Measurements from ENCODE around the gene MLH1. TPM values are rescaled to one million over a fixed set of nuclear protein-coding genes. Genes with fewer than 3 reads are reported as not detected.

Gene MLH1
- total and polyA plus RNA-seq, 11 donors, result 26.0 to 58.4 (median 50.3) TPM

DNA sequence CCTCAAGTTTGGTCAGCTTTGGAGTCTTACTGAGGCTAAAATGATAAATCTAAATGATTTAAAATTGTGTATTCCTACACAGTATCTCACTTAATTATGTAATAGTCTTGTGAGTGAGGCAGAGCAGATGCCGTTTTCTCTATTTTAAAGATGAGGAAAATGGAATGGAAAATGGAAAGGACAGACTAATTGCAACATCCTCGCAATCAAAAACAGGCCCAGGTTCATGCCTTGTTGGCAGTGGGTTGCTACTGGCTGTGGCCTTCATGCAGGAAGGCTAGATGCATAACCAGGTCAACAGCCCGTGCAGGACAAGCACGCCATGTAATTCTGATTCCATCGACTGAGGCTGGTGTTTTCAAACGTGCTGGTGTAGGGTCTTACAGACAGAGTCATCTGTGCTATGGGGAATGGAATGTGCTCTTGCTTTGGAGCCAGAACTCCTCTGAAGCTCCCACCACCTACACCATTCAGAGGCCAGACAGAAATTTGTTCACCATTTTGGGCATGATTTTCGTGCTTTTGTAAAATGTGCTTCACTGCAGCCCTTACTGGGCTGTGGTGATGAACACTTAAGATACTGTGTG is 37.9 kb downstream of the MLH1 start:
- H3K36me3 ChIP-seq, result peaks cover 0 to 92% (median 61%) of the 10 kb centered on the region in 9 donors
- peaks cover 0 to 10% (median under 1%) of the 10 kb centered on the region in 12 donors for H3K9me3 ChIP-seq
- DNase-seq, result no peak
- H3K4me3 ChIP-seq, result no peak overlapping the region
- peak; percentile 17 to 51 (median 28) for ATAC-seq
- intact Hi-C loops (cut with DNase I), result no loop called here
- 63 to 70% (median 65%) methylated on average over 7 of the region's 7 CpGs for WGBS, 4 donors
- H3K27ac ChIP-seq, result peak overlapping the region; percentile 27 to 87 (median 71)
- no peaks in the 10 kb centered on the region for H3K27me3 ChIP-seq
- no peak for TF ChIP-seq CTCF (IDR thresholded peaks at IDR 0.05)
- TF ChIP-seq POLR2A (IDR thresholded peaks at IDR 0.05), result no peak
- peaks cover 0 to 65% (median 40%) of the 10 kb centered on the region in 12 donors for H3K4me1 ChIP-seq

DNA sequence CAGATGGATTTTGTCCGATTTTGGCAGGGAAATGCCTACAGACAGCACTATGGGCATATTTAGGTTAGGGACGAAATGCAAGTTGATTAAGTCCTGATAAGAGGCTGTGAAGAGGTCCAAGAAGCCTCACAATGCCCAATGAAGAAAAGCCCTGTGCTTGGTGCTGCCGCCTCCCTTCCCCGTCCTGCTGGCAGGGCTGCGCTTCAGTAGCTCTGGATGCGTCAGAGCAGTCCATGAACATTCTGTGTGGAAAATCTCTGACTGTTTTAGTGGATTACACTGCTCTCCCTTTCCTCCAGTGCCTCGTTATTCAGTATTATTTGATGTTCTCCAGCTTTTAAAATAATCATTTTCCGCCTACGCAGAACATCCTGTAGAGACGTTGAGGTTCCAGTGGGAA is 39.6 kb downstream of the MLH1 start:
- H3K27me3 ChIP-seq, result no peaks in the 10 kb centered on the region
- 63 to 76% (median 72%) methylated on average over 10 of the region's 10 CpGs for WGBS, 4 donors
- H3K36me3 ChIP-seq, result peaks cover 0 to 93% (median 58%) of the 10 kb centered on the region in 9 donors
- H3K4me3 ChIP-seq, result peak overlapping the region in 2 of 12 donors; percentile 3 to 12
- TF ChIP-seq CTCF (IDR thresholded peaks at IDR 0.05) (no peak), POLR2A (IDR thresholded peaks at IDR 0.05) (no peak)
- peaks cover 0 to 54% (median 38%) of the 10 kb centered on the region in 12 donors for H3K4me1 ChIP-seq
- peaks cover 0 to 19% (median 4%) of the 10 kb centered on the region in 12 donors for H3K9me3 ChIP-seq
- H3K27ac ChIP-seq, result peak overlapping the region in 11 of 12 donors; percentile 12 to 87 (median 71)
- peak in 1 of 5 donors; percentile 62 for DNase-seq
- peak; percentile 41 to 67 (median 56) for ATAC-seq
- intact Hi-C loops (cut with DNase I), result no loop called here

- no peak overlapping the region for H3K4me3 ChIP-seq
- H3K4me1 ChIP-seq, result peaks cover 0 to 24% (median 3%) of the 10 kb centered on the region in 12 donors
- 96 to 98% (median 98%) methylated on average over 3 of the region's 3 CpGs for WGBS, 4 donors
- no peak for DNase-seq
- H3K36me3 ChIP-seq, result peaks cover 0 to 93% (median 69%) of the 10 kb centered on the region in 9 donors
- H3K27ac ChIP-seq, result no peak overlapping the region
- H3K27me3 ChIP-seq, result no peaks in the 10 kb centered on the region
- ATAC-seq, result no peak
- H3K9me3 ChIP-seq, result peaks cover 0 to 19% (median 4%) of the 10 kb centered on the region in 12 donors
- TF ChIP-seq CTCF (IDR thresholded peaks at IDR 0.05) (no peak), POLR2A (IDR thresholded peaks at IDR 0.05) (no peak)
- intact Hi-C loops (cut with DNase I), result no loop called here
Observed at GRCh38 chr3:37037352-37037751, 44.0 kb downstream of the MLH1 start.

DNA sequence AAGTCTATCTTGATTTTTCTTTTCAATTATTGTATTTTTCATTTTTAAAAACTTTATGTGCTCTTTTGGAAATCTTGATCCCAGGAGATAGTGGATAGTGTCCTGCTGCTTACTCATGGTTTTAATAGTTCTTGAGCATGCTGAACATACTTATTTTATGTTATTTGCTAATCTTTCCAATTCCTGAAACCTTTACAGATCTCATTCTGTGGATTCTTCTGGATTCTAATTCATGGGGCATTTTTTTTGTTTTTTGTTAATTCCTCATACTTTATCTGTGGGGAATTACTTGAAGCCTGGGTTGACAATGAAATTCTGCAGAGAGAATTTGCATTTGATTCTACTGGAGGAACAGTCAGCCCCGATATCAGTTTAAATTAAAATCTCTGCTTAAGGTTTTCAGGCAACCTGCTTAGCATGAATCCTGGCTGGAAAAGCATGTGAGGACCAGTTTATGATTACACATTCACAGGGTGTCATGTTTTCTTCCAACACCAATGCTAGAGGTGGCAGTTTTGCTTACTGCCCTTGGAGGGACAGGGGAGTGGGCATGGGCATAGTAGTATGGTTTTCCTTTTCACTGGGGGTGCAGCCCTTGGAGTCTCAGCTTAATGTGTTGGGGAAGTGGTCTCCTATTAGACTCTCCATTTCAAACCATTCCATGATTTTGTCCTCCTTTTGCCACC is 46.0 kb downstream of the MLH1 start:
- WGBS, 4 donors, result 96 to 97% (median 96%) methylated on average over 1 of the region's 1 CpG
- intact Hi-C loops (cut with DNase I), result no loop called here
- ATAC-seq, result no peak
- TF ChIP-seq CTCF (IDR thresholded peaks at IDR 0.05) (no peak), POLR2A (IDR thresholded peaks at IDR 0.05) (no peak)
- H3K4me1 ChIP-seq, result peaks cover 0 to 21% (median 2%) of the 10 kb centered on the region in 12 donors
- no peak overlapping the region for H3K4me3 ChIP-seq
- DNase-seq, result no peak
- no peaks in the 10 kb centered on the region for H3K27me3 ChIP-seq
- peaks cover 0 to 19% (median 4%) of the 10 kb centered on the region in 12 donors for H3K9me3 ChIP-seq
- peaks cover 0 to 92% (median 58%) of the 10 kb centered on the region in 9 donors for H3K36me3 ChIP-seq
- H3K27ac ChIP-seq, result no peak overlapping the region

All from heart left ventricle (tissue), 16 donors.